NCI-H1436 treated with DMSO at 0.1 percent for 48 hours (cell line): ENCODE results near the gene FSTL3.

ENCODE experiments used
- DNase-seq: peaks from one replicate; lab custom pipeline; 2025; lab: John Stamatoyannopoulos, UW

The FSTL3 gene

GRCh38 chr19:645912-646778 is 30.0 kb upstream of the FSTL3 start:
- no peak for DNase-seq

- no peak for DNase-seq
Measured at GRCh38 chr19:646779-647565, 29.2 kb upstream of the FSTL3 start.

GRCh38 chr19:647566-648284 is 28.5 kb upstream of the FSTL3 start:
- DNase-seq: no peak

- DNase-seq: no peak
Measured at GRCh38 chr19:648305-648704, 27.9 kb upstream of the FSTL3 start.

GRCh38 chr19:648904-649801 is 27.0 kb upstream of the FSTL3 start:
- no peak for DNase-seq

- no peak for DNase-seq
Measured at GRCh38 chr19:650121-650520, 26.1 kb upstream of the FSTL3 start.

GRCh38 chr19:651114-651818 is 24.9 kb upstream of the FSTL3 start:
- DNase-seq: no peak

GRCh38 chr19:651991-652390 is 24.2 kb upstream of the FSTL3 start:
- DNase-seq: no peak

GRCh38 chr19:652467-653389 is 23.5 kb upstream of the FSTL3 start:
- no peak for DNase-seq

GRCh38 chr19:653425-653824 is 22.8 kb upstream of the FSTL3 start:
- no peak for DNase-seq

GRCh38 chr19:655691-656090 is 20.5 kb upstream of the FSTL3 start:
- DNase-seq: no peak

- DNase-seq: no peak
Measured at GRCh38 chr19:656751-657559, 19.2 kb upstream of the FSTL3 start.

- no peak for DNase-seq
Measured at GRCh38 chr19:657611-658010, 18.6 kb upstream of the FSTL3 start.

GRCh38 chr19:658059-658839 is 17.9 kb upstream of the FSTL3 start:
- no peak for DNase-seq

- DNase-seq: no peak
Measured at GRCh38 chr19:658916-659839, 17.0 kb upstream of the FSTL3 start.

- DNase-seq: no peak
Measured at GRCh38 chr19:660793-661426, 15.3 kb upstream of the FSTL3 start.
